Activated CD8-positive, alpha-beta memory T cell treated with anti-CD3 and anti-CD28 coated beads, Interleukin-2, amount 10 ng/mL, durations not matched to agents 7 days and 5 days (primary cell): ENCODE measurements around the gene SPATA13. TPM values are rescaled to one million over a fixed set of nuclear protein-coding genes. Genes with fewer than 3 reads are reported as not detected.
A peak's percentile ranks its signal among the peaks of the same experiment; 100 is the strongest.

Experiments used
- ATAC-seq: fragments of 150-1000 bp; cut with Tn5 transposase; one replicate; pipeline ENCODE4 v1.10.0; 2021; ENCODE audit warnings: moderate library complexity
- CTCF ChIA-PET: fragments of 350-600 bp; sonication (Branson Sonifier 250); formaldehyde crosslinking; loops from one replicate; lab custom pipeline; 2021; ENCODE audit warnings: antibody characterized with exemption; lab: Charles Lee
- DNase-seq: peaks from one replicate; pipeline ENCODE4 v3.0.0-alpha.2; 2020
- H3K27ac Mint-ChIP-seq: one replicate; pipeline ENCODE4 v1.8.0; 2021; ENCODE audit warnings: mild to moderate bottlenecking, mixed read lengths
- H3K27me3 Mint-ChIP-seq: one replicate; pipeline ENCODE4 v1.8.0; 2021; ENCODE audit warnings: mixed read lengths
- H3K36me3 Mint-ChIP-seq: one replicate; pipeline ENCODE4 v1.8.0; 2021; ENCODE audit warnings: mild to moderate bottlenecking, mixed read lengths
- H3K4me1 Mint-ChIP-seq: one replicate; pipeline ENCODE4 v1.8.0; 2021; ENCODE audit warnings: mixed read lengths
- H3K4me3 Mint-ChIP-seq: one replicate; pipeline ENCODE4 v1.8.0; 2021; ENCODE audit warnings: mild to moderate bottlenecking, moderate library complexity, mixed read lengths
- H3K9me3 Mint-ChIP-seq: one replicate; pipeline ENCODE4 v1.8.0; 2022; ENCODE audit warnings: low read depth, mixed read lengths
- total RNA-seq, 2 experiments: library from RNA; stranded (reverse); gene quantifications; one replicate each; pipeline ENCODE4 v1.2.3, GENCODE V29; 2021

The SPATA13 gene
- total RNA-seq, 2 experiments from 2014 or later, result 51.0 to 57.8 TPM

DNA sequence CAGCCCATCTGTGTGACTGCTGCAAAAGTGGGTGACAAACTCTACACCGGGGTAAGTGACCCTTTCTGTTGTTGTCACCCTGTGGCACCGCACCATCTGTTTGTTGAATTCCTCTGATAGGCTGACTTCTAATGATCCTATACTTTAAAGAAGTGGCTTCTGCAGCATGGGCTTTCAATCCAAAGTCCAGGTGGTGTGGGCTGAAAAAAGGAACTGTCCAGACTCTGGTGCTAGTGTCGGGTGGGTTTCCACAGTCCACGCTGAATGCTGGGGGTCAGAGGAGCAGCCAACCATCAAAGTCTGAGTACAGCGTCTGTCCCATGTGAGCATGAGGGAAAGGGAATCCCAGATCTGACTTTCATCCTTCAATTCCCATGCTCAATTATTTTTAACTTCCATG is 31.6 kb upstream of the SPATA13 start:
- CTCF ChIA-PET, result interaction anchor here (1.7 kb wide), 1 partner anchor 8 kb away, joined by 8 read pairs; no protein-coding TSS in a partner anchor
- H3K27me3 Mint-ChIP-seq, result peaks cover 2% of the 10 kb centered on the region
- peaks cover 70% of the 10 kb centered on the region for H3K4me1 Mint-ChIP-seq
- no peak overlapping the region for H3K4me3 Mint-ChIP-seq
- no peak overlapping the region for H3K27ac Mint-ChIP-seq
- H3K9me3 Mint-ChIP-seq, result peaks cover 6% of the 10 kb centered on the region
- ATAC-seq (no peak), DNase-seq (no peak)
- peaks cover 14% of the 10 kb centered on the region for H3K36me3 Mint-ChIP-seq

DNA sequence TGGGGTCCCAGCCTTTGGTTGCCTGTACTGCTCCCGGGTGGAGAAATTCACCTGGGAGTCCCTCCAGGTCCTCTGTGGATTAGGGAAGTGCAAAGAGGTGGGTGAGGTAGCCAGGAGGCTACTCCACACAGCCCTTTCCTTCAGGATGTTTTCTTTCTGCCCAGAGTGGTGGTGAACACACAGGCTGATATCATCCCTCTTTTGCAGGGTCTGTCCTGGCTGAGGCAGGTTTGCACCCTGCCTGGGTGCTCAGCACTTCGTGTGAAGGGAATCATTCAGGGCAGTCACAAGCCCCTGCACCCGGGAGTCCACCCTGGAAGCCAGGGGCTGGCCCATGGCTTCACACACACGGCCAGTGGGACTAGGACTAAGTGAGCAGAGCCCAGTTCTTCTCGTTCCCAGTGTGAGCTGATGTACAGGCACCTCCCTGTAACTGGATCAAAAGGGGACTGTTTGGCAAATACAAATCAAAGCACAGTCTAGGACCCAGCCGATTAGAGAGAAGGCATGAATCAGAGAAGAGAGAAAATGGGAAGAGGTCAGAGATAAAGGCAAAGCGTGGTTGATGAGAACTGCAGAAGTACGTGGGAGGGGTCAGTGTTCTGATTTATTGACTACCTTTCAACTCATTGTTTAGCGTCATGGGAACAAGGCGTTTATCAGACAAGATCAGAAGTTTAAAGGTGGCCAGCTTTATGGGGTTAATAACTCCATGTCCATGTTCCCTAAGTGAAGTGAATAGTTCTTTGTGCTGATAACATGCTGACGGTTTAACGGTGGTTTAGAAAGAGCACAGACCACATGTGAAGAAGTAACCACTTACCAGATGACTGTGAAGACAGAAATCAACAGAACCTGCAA is 30.4 kb upstream of the SPATA13 start:
- H3K36me3 Mint-ChIP-seq, result peaks cover 14% of the 10 kb centered on the region
- CTCF ChIA-PET, result interaction anchor here (1.7 kb wide), 1 partner anchor 9 kb away, joined by 8 read pairs; no protein-coding TSS in a partner anchor
- H3K27ac Mint-ChIP-seq, result peak overlapping the region; percentile 3
- peaks cover 60% of the 10 kb centered on the region for H3K4me1 Mint-ChIP-seq
- no peak for DNase-seq
- no peak overlapping the region for H3K4me3 Mint-ChIP-seq
- peaks cover 6% of the 10 kb centered on the region for H3K9me3 Mint-ChIP-seq
- H3K27me3 Mint-ChIP-seq, result no peaks in the 10 kb centered on the region
- ATAC-seq, result peak; percentile 69

DNA sequence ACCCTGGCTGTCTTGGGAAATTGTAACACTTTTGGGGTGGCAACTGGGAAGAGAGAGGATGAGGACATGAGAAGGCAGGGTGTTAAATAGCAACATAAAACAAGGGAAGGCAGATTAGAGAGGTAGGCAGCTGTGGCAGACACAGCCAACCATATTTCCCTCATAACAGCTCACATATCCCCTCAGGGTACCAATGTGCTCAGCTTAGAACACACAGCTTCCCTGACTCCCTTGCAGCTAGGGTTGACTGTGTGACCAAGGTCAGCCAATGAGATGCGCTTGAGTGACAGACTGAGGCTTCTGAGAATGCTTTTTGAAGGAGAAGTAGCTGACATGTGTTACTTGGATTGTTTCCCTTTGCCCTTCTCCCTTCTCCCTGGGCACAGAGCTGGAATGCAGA is 28.8 kb upstream of the SPATA13 start:
- Mint-ChIP-seq H3K9me3 (peaks cover 6% of the 10 kb centered on the region), H3K4me3 (no peak overlapping the region), H3K27ac (no peak overlapping the region), H3K36me3 (peaks cover 14% of the 10 kb centered on the region), H3K27me3 (no peaks in the 10 kb centered on the region), H3K4me1 (peaks cover 51% of the 10 kb centered on the region)
- DNase-seq (no peak), ATAC-seq (no peak)
- CTCF ChIA-PET, result interaction anchor here (1.5 kb wide), 1 partner anchor 78 kb away, joined by 5 read pairs; no protein-coding TSS in a partner anchor

DNA sequence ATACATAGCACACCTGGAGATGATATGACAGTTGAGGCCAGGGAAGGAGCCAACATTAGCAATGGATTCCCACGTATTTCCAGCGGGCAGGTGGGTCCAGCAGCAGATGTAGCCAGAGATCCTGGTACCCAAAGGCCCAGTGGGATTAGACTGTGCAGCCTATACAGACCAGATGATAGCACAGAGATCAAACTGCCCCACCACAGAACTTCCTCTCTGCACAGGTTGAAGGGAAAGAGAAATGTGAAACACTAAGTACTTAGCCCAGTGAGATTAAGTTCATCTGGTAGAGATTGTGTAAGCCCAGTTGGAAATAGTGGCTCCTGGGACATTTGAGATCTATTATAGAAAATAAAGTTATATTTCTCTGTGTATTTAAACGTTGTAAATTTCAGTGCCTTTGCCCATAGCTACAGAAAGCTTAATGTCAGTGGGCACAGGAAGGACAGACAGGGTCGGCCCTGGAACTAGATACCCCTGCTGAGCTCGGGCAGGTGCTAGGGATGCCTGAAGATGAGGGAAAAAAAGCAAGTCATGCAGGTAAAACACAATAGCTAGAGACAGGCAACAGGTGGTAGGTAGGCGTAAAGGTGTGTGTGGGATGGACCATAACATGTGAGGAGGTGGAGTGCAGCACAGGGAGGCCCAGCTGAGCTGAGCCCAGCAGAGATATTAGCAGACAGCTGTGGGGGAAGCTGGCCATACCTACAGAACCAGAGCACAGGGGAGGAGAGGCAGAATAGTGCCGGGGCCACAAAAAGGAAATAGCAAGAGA is 27.3 kb upstream of the SPATA13 start:
- Mint-ChIP-seq H3K27me3 (no peaks in the 10 kb centered on the region), H3K4me3 (no peak overlapping the region), H3K36me3 (peaks cover 13% of the 10 kb centered on the region), H3K27ac (no peak overlapping the region), H3K4me1 (peaks cover 38% of the 10 kb centered on the region), H3K9me3 (peaks cover 6% of the 10 kb centered on the region)
- DNase-seq (no peak), ATAC-seq (no peak)
- CTCF ChIA-PET, result no interaction called here

DNA sequence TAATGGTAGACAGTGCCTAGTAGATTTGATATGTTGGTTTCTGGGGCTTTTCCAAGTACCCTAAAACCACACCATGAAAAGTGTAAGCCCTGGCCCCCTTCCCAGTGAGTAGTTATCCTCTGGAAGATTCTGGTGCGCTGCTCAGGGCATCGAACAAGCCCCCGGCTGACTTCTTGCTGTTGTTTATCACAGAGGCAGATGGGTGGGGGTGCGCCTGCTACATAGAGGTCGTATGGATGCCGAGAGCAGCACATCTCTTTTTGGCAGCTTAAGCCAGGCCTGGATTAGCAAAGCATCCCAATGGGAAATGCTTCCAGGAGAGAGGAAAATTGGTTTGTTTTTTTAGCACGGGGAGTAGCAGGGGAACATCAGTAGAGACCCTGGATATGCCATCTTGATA is 26.3 kb upstream of the SPATA13 start:
- no peak overlapping the region for H3K27ac Mint-ChIP-seq
- CTCF ChIA-PET, result no interaction called here
- H3K9me3 Mint-ChIP-seq, result peaks cover 6% of the 10 kb centered on the region
- DNase-seq, result no peak
- ATAC-seq, result no peak
- H3K36me3 Mint-ChIP-seq, result peaks cover 12% of the 10 kb centered on the region
- H3K4me1 Mint-ChIP-seq, result peaks cover 36% of the 10 kb centered on the region
- no peaks in the 10 kb centered on the region for H3K27me3 Mint-ChIP-seq
- H3K4me3 Mint-ChIP-seq, result no peak overlapping the region

DNA sequence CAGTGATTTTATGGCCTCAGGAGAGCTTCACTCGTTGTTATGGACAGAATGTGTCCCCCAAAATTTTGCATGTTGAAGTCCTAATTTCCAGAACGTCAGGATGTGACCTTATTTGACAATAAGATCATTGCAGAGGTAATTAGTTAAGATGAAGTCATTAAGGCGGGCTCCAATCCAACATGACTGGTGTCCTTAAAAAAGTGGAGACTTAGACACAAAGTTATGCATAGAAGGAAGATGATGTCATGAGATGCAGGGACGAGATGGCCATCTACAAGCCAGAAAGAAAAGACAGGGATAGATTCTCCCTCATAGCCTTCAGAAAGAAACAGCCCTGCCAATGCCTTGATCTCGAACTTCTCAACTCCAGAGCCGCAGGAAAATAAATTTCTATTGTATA is 25.8 kb upstream of the SPATA13 start:
- H3K27me3 Mint-ChIP-seq, result no peaks in the 10 kb centered on the region
- H3K36me3 Mint-ChIP-seq, result peaks cover 12% of the 10 kb centered on the region
- H3K4me1 Mint-ChIP-seq, result peaks cover 31% of the 10 kb centered on the region
- CTCF ChIA-PET, result interaction anchor here (1.1 kb wide), 1 partner anchor 21 kb away, joined by 3 read pairs; no protein-coding TSS in a partner anchor
- H3K27ac Mint-ChIP-seq, result no peak overlapping the region
- H3K4me3 Mint-ChIP-seq, result no peak overlapping the region
- DNase-seq (no peak), ATAC-seq (no peak)
- H3K9me3 Mint-ChIP-seq, result peaks cover 6% of the 10 kb centered on the region

DNA sequence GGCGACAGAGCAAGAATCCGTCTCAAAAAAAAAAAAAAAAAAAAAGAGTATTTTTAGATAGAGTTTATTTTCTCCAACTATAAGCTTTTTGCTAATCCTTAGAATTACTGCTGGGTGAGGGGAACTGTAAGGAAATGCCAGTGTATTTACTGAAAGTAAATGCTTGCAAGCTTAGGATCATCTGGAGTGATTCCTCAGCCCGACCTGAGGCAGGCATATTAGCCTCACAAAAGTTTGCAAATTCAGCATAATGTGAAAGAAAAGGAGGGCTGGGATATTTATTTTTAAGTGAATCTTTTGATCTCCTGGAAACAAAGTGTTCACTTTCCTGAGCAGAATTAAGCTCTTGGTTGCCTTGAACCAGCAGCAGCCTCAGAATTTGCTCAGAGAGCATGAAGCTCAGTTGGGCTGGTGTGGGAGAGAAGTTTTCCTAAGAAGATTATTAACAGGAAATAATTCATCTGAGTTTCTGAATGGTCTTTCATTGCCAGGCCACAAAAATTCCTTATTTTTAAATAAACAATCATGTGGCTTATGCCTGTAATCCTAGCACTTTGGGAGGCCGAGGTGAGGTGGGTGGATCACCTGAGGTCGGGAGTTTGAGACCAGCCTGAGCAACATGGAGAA is 24.7 kb upstream of the SPATA13 start:
- H3K36me3 Mint-ChIP-seq, result peaks cover 12% of the 10 kb centered on the region
- H3K27ac Mint-ChIP-seq, result no peak overlapping the region
- H3K4me1 Mint-ChIP-seq, result peaks cover 22% of the 10 kb centered on the region
- DNase-seq (no peak), ATAC-seq (no peak)
- H3K4me3 Mint-ChIP-seq, result no peak overlapping the region
- H3K27me3 Mint-ChIP-seq, result no peaks in the 10 kb centered on the region
- CTCF ChIA-PET, result interaction anchor here (1.1 kb wide), 1 partner anchor 20 kb away, joined by 3 read pairs; no protein-coding TSS in a partner anchor
- H3K9me3 Mint-ChIP-seq, result peaks cover 6% of the 10 kb centered on the region

DNA sequence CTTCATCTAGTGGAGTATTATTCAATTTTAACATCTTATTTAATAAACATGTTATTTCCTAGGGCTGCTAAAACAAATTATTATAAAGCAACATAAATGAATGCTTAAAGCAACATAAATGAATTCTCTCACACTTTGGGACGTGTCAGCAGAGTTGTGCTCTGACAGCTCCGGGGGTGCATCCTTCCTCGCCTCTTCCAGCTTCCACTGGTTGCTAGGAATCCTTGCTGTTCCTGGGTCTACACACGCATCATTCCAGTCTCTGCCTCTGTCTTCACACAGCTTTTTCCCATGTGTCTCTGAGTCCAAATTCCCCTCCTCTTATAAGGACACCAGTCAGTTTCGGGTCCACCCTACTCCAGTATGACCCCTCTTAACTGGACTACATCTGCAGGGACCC is 21.6 kb upstream of the SPATA13 start:
- Mint-ChIP-seq H3K27ac (no peak overlapping the region), H3K36me3 (no peaks in the 10 kb centered on the region), H3K9me3 (no peaks in the 10 kb centered on the region), H3K27me3 (peaks cover 3% of the 10 kb centered on the region), H3K4me3 (no peak overlapping the region), H3K4me1 (peaks cover under 1% of the 10 kb centered on the region)
- DNase-seq, result no peak
- CTCF ChIA-PET, result no interaction called here
- ATAC-seq, result no peak

DNA sequence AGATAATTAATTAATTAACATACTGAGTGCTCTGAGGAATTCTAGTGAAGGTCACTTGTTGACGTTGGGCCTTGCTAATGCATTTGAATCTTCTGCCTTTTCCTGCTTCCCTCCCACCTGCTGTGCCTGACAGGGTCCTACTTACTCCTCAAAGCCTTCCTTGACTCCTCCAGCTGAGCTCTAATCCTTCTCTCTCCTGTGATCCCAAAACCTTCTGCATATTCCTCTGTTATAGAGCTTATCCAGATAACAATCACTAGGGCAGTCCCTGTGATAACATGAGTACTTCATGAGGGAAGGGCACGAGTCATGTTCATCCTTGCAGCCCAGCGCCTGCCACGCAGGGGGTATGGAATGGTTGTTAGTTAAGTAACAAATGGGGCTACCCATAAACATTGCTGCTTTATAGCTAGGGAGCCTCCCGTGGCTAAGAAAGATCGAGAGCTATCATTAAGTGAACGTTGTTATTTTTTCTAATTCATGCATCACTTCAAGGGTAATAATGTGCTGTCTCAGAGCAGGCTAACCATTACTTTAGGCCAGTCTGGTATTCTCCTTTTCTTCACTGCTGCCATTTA is 19.1 kb upstream of the SPATA13 start:
- H3K9me3 Mint-ChIP-seq, result no peaks in the 10 kb centered on the region
- no peak for ATAC-seq
- no peak overlapping the region for H3K27ac Mint-ChIP-seq
- DNase-seq, result no peak
- no peaks in the 10 kb centered on the region for H3K4me1 Mint-ChIP-seq
- no peaks in the 10 kb centered on the region for H3K36me3 Mint-ChIP-seq
- no peak overlapping the region for H3K4me3 Mint-ChIP-seq
- peaks cover 8% of the 10 kb centered on the region for H3K27me3 Mint-ChIP-seq
- CTCF ChIA-PET, result no interaction called here

DNA sequence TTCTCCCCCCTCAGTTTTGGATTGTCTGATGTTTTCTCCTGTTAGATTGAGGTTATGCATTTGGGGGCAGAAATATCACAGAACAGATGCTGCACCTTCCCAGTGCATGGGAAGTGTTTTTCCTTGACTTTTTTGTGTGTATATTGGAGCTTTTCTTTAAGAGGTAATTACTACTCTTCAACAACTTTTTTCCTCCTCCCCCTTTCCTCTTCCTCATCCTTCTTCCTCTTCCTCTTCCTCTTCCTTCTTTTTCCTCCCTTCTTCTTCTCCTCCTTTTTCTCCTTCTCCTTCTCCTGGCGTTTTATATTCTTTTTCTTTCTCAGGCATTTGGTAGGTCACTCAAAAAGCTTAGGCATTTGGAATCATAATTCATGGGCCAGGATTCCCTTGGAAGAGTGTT is 18.1 kb upstream of the SPATA13 start:
- ATAC-seq (no peak), DNase-seq (no peak)
- CTCF ChIA-PET, result no interaction called here
- no peaks in the 10 kb centered on the region for H3K9me3 Mint-ChIP-seq
- no peak overlapping the region for H3K4me3 Mint-ChIP-seq
- H3K36me3 Mint-ChIP-seq, result no peaks in the 10 kb centered on the region
- no peak overlapping the region for H3K27ac Mint-ChIP-seq
- H3K27me3 Mint-ChIP-seq, result peaks cover 10% of the 10 kb centered on the region
- H3K4me1 Mint-ChIP-seq, result no peaks in the 10 kb centered on the region

DNA sequence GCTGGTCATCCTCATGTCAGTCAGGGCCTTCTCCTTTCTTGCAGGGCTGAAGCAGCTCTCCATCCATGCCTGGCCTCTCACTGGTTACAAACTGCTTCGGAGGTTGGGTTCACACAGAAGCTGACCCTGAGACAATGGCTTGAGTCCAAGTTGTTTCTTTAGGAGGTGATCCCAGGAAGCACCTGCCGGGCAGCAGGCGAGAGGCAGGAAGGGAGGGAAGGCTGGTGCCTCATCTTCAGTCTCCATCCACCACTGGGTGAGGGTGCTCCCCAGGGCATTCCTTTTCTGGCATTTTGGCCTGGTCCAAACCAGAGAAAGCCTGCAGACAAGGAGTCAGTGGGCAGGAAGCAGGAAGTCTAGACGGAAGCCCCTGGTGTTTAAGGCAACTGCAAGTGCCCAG is 17.6 kb upstream of the SPATA13 start:
- no peaks in the 10 kb centered on the region for H3K9me3 Mint-ChIP-seq
- H3K36me3 Mint-ChIP-seq, result no peaks in the 10 kb centered on the region
- H3K4me1 Mint-ChIP-seq, result no peaks in the 10 kb centered on the region
- H3K27ac Mint-ChIP-seq, result no peak overlapping the region
- DNase-seq (no peak), ATAC-seq (no peak)
- peaks cover 14% of the 10 kb centered on the region for H3K27me3 Mint-ChIP-seq
- H3K4me3 Mint-ChIP-seq, result no peak overlapping the region
- CTCF ChIA-PET, result no interaction called here

DNA sequence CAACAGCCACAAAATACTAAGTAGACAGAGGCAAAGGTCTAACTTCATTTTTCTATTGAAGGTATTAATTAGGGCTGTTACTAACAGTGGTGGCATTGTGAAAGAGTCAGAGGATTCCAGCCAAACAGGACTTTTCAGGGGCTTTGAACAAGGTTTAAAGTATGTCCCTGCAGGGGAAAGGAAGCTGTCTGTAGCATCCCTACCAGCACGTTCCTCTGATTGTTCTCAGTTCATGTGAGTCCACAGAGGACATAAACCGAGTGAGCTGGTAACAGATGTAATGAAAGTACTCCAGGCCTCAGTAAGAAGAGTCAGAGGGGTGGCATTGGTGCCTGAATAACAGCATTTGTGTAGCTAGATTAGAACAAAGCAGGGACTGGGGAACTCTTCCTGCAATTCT is 15.3 kb upstream of the SPATA13 start:
- no peaks in the 10 kb centered on the region for H3K36me3 Mint-ChIP-seq
- H3K27ac Mint-ChIP-seq, result no peak overlapping the region
- DNase-seq (no peak), ATAC-seq (no peak)
- no peak overlapping the region for H3K4me3 Mint-ChIP-seq
- H3K9me3 Mint-ChIP-seq, result no peaks in the 10 kb centered on the region
- peaks cover 20% of the 10 kb centered on the region for H3K27me3 Mint-ChIP-seq
- peaks cover 1% of the 10 kb centered on the region for H3K4me1 Mint-ChIP-seq
- CTCF ChIA-PET, result no interaction called here

DNA sequence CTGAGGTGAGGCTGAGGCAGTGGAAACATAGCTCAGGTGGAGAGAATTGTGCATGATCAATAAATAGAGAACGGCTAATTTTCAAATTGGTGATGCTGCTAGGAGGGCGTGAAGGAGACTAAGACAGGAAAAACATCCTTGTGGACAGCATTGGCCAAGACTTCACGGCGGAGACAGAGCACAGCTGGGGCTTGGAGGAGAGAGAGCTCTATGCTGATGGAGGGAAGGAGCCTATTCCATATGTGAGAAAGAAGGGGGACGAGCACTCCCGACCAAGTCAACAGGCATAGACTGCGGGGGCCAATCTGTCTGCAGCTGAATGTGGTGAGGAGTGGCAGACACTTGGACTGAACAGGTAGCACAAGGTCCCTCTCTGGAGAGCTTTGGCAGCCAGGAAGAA is 14.8 kb upstream of the SPATA13 start:
- DNase-seq, result no peak
- CTCF ChIA-PET, result no interaction called here

More for the DNA sequence above, 14.8 kb upstream of the SPATA13 start:
- no peak for ATAC-seq
- Mint-ChIP-seq H3K36me3 (no peaks in the 10 kb centered on the region), H3K9me3 (no peaks in the 10 kb centered on the region), H3K4me3 (no peak overlapping the region), H3K27ac (no peak overlapping the region), H3K4me1 (peaks cover 1% of the 10 kb centered on the region), H3K27me3 (peaks cover 20% of the 10 kb centered on the region)
